ENCODE measurements around the gene CEP41.
"Not testable (repeated sequence)": the region's sequence is repeated elsewhere in the genome, so short reads cannot be mapped to it uniquely, and the experiment has no call there.

The CEP41 gene

GRCh38 chr7:130454959-130455358, 14.1 kb upstream of the CEP41 start:
- H3K27ac ChIP-seq (replicated peaks): no peak overlapping the region
- TF ChIP-seq POLR2AphosphoS5 (IDR thresholded peaks at IDR 0.05; ENCODE audit: low read depth) (no peak), SPI1 (IDR thresholded peaks at IDR 0.05; ENCODE audit: borderline replicate concordance, low read depth) (no peak), GABPA (IDR thresholded peaks at IDR 0.05; ENCODE audit: low read depth) (no peak)
- TF ChIP-seq, protein P1, sequence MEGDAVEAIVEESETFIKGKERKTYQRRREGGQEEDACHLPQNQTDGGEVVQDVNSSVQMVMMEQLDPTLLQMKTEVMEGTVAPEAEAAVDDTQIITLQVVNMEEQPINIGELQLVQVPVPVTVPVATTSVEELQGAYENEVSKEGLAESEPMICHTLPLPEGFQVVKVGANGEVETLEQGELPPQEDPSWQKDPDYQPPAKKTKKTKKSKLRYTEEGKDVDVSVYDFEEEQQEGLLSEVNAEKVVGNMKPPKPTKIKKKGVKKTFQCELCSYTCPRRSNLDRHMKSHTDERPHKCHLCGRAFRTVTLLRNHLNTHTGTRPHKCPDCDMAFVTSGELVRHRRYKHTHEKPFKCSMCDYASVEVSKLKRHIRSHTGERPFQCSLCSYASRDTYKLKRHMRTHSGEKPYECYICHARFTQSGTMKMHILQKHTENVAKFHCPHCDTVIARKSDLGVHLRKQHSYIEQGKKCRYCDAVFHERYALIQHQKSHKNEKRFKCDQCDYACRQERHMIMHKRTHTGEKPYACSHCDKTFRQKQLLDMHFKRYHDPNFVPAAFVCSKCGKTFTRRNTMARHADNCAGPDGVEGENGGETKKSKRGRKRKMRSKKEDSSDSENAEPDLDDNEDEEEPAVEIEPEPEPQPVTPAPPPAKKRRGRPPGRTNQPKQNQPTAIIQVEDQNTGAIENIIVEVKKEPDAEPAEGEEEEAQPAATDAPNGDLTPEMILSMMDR (IDR thresholded peaks at IDR 0.05; ENCODE audit: insufficient read depth, low read length): no peak
- TF ChIP-seq, protein P2, sequence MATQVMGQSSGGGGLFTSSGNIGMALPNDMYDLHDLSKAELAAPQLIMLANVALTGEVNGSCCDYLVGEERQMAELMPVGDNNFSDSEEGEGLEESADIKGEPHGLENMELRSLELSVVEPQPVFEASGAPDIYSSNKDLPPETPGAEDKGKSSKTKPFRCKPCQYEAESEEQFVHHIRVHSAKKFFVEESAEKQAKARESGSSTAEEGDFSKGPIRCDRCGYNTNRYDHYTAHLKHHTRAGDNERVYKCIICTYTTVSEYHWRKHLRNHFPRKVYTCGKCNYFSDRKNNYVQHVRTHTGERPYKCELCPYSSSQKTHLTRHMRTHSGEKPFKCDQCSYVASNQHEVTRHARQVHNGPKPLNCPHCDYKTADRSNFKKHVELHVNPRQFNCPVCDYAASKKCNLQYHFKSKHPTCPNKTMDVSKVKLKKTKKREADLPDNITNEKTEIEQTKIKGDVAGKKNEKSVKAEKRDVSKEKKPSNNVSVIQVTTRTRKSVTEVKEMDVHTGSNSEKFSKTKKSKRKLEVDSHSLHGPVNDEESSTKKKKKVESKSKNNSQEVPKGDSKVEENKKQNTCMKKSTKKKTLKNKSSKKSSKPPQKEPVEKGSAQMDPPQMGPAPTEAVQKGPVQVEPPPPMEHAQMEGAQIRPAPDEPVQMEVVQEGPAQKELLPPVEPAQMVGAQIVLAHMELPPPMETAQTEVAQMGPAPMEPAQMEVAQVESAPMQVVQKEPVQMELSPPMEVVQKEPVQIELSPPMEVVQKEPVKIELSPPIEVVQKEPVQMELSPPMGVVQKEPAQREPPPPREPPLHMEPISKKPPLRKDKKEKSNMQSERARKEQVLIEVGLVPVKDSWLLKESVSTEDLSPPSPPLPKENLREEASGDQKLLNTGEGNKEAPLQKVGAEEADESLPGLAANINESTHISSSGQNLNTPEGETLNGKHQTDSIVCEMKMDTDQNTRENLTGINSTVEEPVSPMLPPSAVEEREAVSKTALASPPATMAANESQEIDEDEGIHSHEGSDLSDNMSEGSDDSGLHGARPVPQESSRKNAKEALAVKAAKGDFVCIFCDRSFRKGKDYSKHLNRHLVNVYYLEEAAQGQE (IDR thresholded peaks at IDR 0.05; ENCODE audit: insufficient replicate concordance, low read depth): no peak
- H3K27me3 ChIP-seq (ENCODE audit: insufficient read depth, poor library complexity, severe bottlenecking): no peaks in the 10 kb centered on the region
- H3K4me3 ChIP-seq (replicated peaks; ENCODE audit: insufficient read depth, low read length): no peak overlapping the region
- DNase-seq (ENCODE audit: low read depth in 1 of 2, low spot score in 1 of 2): no peak

DNA sequence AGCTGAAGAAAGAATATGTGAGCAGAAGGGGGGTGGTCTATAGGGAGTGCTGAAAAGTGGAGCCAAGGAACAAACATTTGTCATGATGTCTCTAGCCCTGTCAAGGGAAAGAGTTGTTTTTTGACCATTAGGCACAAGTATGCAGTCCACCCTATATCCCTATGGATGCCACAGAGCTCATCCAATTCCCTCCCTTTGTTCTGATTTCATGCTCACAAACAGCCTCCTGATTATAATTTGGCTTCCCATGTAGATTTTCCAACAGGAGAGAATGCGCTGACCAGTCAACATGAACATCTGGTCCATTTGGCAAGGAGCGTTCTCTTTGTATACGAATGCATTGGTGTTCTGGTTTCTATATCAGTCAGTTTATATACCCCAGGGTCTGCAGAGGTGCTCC, 12.1 kb upstream of the CEP41 start:
- TF ChIP-seq GABPA (IDR thresholded peaks at IDR 0.05; ENCODE audit: low read depth) (no peak), POLR2AphosphoS5 (IDR thresholded peaks at IDR 0.05; ENCODE audit: low read depth) (no peak), SPI1 (IDR thresholded peaks at IDR 0.05; ENCODE audit: borderline replicate concordance, low read depth) (no peak)
- TF ChIP-seq, protein P1 (IDR thresholded peaks at IDR 0.05; ENCODE audit: insufficient read depth, low read length): no peak
- TF ChIP-seq, protein P2 (IDR thresholded peaks at IDR 0.05; ENCODE audit: insufficient replicate concordance, low read depth): no peak
- H3K4me3 ChIP-seq (replicated peaks; ENCODE audit: insufficient read depth, low read length): no peak overlapping the region
- no peak overlapping the region for H3K27ac ChIP-seq (replicated peaks)
- H3K27me3 ChIP-seq (ENCODE audit: insufficient read depth, poor library complexity, severe bottlenecking): no peaks in the 10 kb centered on the region
- no peak for DNase-seq (ENCODE audit: low read depth in 1 of 2, low spot score in 1 of 2)

GRCh38 chr7:130451344-130451743, 10.5 kb upstream of the CEP41 start:
- not testable (repeated sequence) for H3K4me3 ChIP-seq (replicated peaks; ENCODE audit: insufficient read depth, low read length); H3K27me3 ChIP-seq (ENCODE audit: insufficient read depth, poor library complexity, severe bottlenecking); H3K27ac ChIP-seq (replicated peaks); DNase-seq (ENCODE audit: low read depth in 1 of 2, low spot score in 1 of 2)

DNA sequence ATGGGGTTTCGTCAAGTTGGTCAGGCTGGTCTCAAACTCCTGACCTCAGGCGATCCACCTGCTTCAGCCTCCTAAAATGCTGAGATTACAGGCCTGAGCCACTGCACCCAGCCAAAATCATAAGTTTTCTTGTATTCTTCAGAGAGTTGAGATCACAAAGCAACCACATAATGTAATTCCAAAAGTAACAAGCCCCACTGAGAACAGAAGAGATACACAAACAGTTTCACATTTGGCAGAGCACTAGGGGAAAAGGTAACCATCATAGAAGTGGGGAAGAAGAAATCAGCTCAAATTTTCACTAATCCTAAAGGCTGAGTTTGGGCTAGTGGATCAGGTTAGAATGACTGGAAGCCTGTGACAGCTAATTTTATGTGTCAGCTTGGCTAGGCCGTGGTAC, 5.4 kb upstream of the CEP41 start:
- TF ChIP-seq GABPA (IDR thresholded peaks at IDR 0.05; ENCODE audit: low read depth) (no peak), SPI1 (IDR thresholded peaks at IDR 0.05; ENCODE audit: borderline replicate concordance, low read depth) (no peak)
- TF ChIP-seq, protein P1 (IDR thresholded peaks at IDR 0.05; ENCODE audit: insufficient read depth, low read length): no peak
- TF ChIP-seq, protein P2 (IDR thresholded peaks at IDR 0.05; ENCODE audit: insufficient replicate concordance, low read depth): no peak
- no peak overlapping the region for H3K4me3 ChIP-seq (replicated peaks; ENCODE audit: insufficient read depth, low read length)
- no peaks in the 10 kb centered on the region for H3K27me3 ChIP-seq (ENCODE audit: insufficient read depth, poor library complexity, severe bottlenecking)
- no peak for DNase-seq (ENCODE audit: low read depth in 1 of 2, low spot score in 1 of 2)
- H3K27ac ChIP-seq (replicated peaks): no peak overlapping the region
